SU-DHL-6 (cell line): ENCODE data around the gene AGFG2.

Source experiments
- H2AFZ ChIP-seq: fragments of 200-600 bp; sonication (generic); 2 replicates; pipeline ENCODE4 v1.6.1; 2014; ENCODE audit warnings: low read depth, mild to moderate bottlenecking, moderate library complexity, mixed read lengths, antibody characterized with exemption, low read length; ENCODE audit not compliant: severe bottlenecking
- H3F3A ChIP-seq: fragments of 200-600 bp; shearing (Covaris generic); 2 replicates; pipeline ENCODE4 v1.6.0; 2016; ENCODE audit warnings: antibody characterized with exemption, mild to moderate bottlenecking; ENCODE audit not compliant: insufficient read depth
- H3K27ac ChIP-seq: fragments of 200-600 bp; sonication (generic); 2 replicates; pipeline ENCODE4 v1.5.1; 2016; ENCODE audit warnings: low read depth, mild to moderate bottlenecking, low read length, moderate library complexity, mixed read lengths
- H3K27me3 ChIP-seq: fragments of 200-600 bp; sonication (generic), shearing (Covaris generic); 2 replicates; pipeline ENCODE4 v1.6.0; 2014; ENCODE audit warnings: mild to moderate bottlenecking, low read length
- H3K36me3 ChIP-seq: fragments of 200-600 bp; sonication (generic); 2 replicates; pipeline ENCODE4 v1.6.1; 2014; ENCODE audit warnings: mild to moderate bottlenecking, low read length, mixed read lengths
- H3K4me2 ChIP-seq: fragments of 300-600, 200-600 bp; shearing (Covaris generic), sonication (generic); 2 replicates; pipeline ENCODE4 v1.6.0; 2014; ENCODE audit warnings: low read length, low read depth, mild to moderate bottlenecking; ENCODE audit not compliant: poor library complexity, severe bottlenecking
- H3K4me3 ChIP-seq: fragments of 200-600 bp; sonication (generic); 2 replicates; pipeline ENCODE4 v1.5.1; 2014; ENCODE audit warnings: antibody characterized with exemption, low read length, mild to moderate bottlenecking, mixed read lengths; ENCODE audit not compliant: insufficient read depth, poor library complexity, severe bottlenecking
- H3K79me2 ChIP-seq: fragments of 200-600 bp; sonication (generic); 2 replicates; pipeline ENCODE4 v1.6.1; 2014; ENCODE audit warnings: mild to moderate bottlenecking, low read length, moderate library complexity; ENCODE audit not compliant: insufficient read depth
- H3K9ac ChIP-seq: fragments of 200-600 bp; sonication (generic); 2 replicates; pipeline ENCODE4 v1.7.0; 2014; ENCODE audit warnings: mild to moderate bottlenecking, low read length
- H3K9me2 ChIP-seq: fragments of 200-600 bp; sonication (generic); replicated peaks from 2 replicates; pipeline ENCODE4 v1.6.1; 2014; ENCODE audit warnings: low read length; ENCODE audit not compliant: insufficient read depth
- H3K9me3 ChIP-seq: fragments of 200-600 bp; sonication (generic); 2 replicates; pipeline ENCODE4 v1.6.1; 2014; ENCODE audit warnings: low read length, mixed read lengths; ENCODE audit not compliant: insufficient read depth
- H4K20me1 ChIP-seq: fragments of 200-600 bp; sonication (generic); 2 replicates; pipeline ENCODE4 v1.6.1; 2014; ENCODE audit warnings: low read depth, mild to moderate bottlenecking, antibody characterized with exemption, low read length, moderate library complexity, mixed read lengths
- EZH2phosphoT487 ChIP-seq: fragments of 200-600 bp; sonication (generic), shearing (Covaris generic); conservative IDR thresholded peaks from 2 replicates; pipeline ENCODE4 v1.6.1; 2018; ENCODE audit warnings: mild to moderate bottlenecking, antibody characterized with exemption, low read length, moderate library complexity, mixed read lengths
- TF ChIP-seq, protein P1 (sequence below): fragments of 200-600 bp; sonication (generic); IDR thresholded peaks from one replicate; pipeline ENCODE4 v1.5.1; 2017; ENCODE audit warnings: antibody characterized with exemption, mild to moderate bottlenecking, low read length, moderate library complexity; ENCODE audit not compliant: insufficient read depth, poor library complexity, severe bottlenecking

AGFG2 gene

DNA sequence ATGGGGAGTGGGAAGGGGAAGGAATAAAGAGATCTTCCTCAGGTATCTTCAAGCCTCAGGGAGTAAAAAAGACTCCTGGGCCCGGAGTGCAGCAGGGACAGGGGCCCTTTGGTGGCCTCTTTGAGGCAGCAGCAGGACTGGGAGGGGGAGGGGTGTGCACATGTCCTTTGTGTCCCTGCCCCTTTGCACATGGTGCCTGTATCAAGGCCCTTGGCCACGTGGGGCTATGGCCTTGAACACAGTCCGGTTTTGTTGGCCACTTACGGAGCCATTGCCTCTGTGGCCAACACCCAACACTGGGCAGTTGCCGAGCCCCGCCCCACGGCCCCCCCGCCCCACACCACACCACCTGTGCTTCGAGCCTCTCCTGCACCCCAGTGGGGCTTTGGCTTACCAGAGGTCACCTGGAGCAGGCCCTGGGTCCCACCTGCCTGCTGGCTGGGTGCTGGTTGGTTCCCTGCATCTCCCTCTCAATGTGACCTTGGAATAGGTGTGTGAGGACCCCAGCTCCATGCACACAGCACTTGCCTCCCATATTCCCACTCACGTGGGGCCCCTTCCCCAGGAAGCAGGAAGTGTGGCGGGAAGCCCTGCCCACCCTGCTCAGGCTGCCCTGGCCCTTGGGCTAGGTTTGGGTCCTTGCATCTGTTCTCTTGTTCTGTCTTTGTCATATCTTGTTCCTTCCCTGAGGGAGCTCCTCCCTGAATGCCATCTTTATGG lies 29.3 kb downstream of the AGFG2 start:
- H3K4me2 ChIP-seq = no peak overlapping the region

DNA sequence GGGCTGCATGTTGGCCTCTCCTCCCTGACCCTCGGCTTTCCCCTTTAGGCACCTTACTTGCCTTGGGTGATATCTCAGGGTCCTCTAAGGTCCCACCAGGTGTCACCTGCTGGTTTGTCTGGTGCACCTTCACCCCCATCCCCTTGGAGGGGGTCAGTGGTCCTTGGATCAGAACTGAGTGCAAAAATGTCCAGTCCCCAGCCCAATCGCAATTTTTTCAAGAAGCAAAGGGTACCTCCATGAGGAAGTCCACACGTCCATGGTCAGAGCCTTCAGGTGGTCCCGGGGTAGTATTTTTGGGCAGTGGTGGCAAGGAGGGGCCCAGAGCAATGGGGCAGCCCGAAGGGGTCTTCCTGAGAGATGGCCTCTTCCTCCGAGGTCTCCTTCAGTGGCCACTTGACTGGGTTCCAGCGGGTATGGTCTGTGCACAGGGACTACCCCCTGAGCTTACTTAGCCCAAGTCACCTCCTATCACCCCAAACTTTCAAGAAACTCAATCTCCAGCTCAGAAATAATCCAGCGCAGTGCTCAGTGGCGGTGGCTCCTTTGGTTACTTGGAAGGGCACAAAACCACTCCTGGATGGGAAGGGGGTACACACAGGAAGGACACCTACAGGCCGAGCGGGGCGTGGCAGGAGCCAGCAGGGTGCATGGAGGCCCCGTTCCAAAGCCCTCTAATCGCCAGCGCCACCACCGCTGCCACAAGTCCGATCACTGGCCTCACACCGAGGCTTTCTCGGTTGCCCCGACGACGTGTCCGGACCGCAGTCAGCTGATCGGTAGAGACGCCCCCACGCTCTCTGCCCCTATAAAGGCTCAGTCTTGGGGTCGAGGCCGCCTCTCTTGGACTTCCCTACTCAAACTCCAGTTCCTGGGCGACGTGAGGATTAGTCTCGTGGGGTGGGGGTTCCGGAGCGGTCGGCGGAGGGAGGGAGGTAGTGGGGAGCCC lies 30.2 kb downstream of the AGFG2 start:
- TF ChIP-seq, protein P1, sequence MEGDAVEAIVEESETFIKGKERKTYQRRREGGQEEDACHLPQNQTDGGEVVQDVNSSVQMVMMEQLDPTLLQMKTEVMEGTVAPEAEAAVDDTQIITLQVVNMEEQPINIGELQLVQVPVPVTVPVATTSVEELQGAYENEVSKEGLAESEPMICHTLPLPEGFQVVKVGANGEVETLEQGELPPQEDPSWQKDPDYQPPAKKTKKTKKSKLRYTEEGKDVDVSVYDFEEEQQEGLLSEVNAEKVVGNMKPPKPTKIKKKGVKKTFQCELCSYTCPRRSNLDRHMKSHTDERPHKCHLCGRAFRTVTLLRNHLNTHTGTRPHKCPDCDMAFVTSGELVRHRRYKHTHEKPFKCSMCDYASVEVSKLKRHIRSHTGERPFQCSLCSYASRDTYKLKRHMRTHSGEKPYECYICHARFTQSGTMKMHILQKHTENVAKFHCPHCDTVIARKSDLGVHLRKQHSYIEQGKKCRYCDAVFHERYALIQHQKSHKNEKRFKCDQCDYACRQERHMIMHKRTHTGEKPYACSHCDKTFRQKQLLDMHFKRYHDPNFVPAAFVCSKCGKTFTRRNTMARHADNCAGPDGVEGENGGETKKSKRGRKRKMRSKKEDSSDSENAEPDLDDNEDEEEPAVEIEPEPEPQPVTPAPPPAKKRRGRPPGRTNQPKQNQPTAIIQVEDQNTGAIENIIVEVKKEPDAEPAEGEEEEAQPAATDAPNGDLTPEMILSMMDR = peak; percentile 49
- TF ChIP-seq EZH2phosphoT487 = no peak
- Histone ChIP-seq H3K9me2 (no peaks in the 10 kb centered on the region), H3K4me2 (no peak overlapping the region), H3K36me3 (no peaks in the 10 kb centered on the region), H3K9ac (no peak overlapping the region), H3K4me3 (no peak overlapping the region), H4K20me1 (no peaks in the 10 kb centered on the region), H2AFZ (no peak overlapping the region), H3K27me3 (no peaks in the 10 kb centered on the region), H3K79me2 (no peaks in the 10 kb centered on the region), H3K9me3 (no peaks in the 10 kb centered on the region), H3F3A (no peaks in the 10 kb centered on the region), H3K27ac (no peak overlapping the region)

More for the DNA sequence above, 29.3 kb downstream of the AGFG2 start:
- H3K79me2 ChIP-seq = no peaks in the 10 kb centered on the region
- H3K9ac ChIP-seq = no peak overlapping the region
- no peaks in the 10 kb centered on the region for H3K36me3 ChIP-seq
- H4K20me1 ChIP-seq = no peaks in the 10 kb centered on the region
- TF ChIP-seq, protein P1 = no peak
- no peak for TF ChIP-seq EZH2phosphoT487
- no peaks in the 10 kb centered on the region for H3K27me3 ChIP-seq
- no peaks in the 10 kb centered on the region for H3K9me2 ChIP-seq
- no peak overlapping the region for H3K27ac ChIP-seq
- H3F3A ChIP-seq = no peaks in the 10 kb centered on the region
- no peak overlapping the region for H2AFZ ChIP-seq
- no peak overlapping the region for H3K4me3 ChIP-seq
- no peaks in the 10 kb centered on the region for H3K9me3 ChIP-seq

DNA sequence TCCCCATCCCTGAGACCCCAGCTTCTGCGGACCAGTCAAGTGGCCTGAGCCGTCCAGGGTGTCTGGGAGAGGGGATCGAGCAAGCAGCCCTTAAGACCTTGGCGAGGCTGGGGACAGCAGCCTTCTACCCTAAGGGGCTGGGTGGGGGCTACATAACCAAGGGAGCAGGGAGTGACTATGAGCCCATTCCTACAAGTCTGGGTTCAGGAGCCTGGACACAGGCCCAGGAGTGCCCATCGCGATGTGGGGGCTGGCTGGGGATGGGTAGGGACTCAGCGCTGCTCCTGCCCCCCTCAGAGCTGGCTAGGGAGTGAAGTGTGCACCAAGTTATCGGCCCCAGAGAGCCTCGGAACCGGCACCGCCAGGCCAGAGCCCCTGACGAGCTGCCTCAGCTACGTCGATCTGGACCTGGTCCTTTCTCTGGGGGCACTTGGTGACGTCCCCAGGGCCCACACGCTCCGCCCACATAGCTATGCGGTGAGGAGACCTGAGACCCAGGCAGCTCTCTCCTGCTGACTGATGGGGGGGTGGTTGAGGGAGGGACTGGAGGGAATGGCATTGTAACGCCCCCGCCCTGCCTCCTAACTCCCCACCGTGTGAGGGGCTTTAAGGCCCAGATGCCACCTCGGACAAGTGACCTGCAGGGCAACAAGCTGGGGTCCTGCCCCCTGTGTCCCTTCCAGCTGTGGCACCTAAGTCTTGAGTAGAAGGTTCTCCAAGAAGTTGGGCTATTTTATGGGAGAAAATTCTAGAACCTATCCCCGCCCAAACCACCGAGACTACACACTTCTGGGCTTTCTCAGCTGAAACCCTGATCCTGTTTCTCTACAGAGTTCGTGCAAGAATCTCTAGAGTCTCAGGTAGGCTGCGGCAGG lies 32.2 kb downstream of the AGFG2 start:
- Histone ChIP-seq H3F3A (no peaks in the 10 kb centered on the region), H3K9ac (no peak overlapping the region), H3K79me2 (no peaks in the 10 kb centered on the region), H3K9me2 (no peaks in the 10 kb centered on the region), H3K27ac (no peak overlapping the region), H3K9me3 (no peaks in the 10 kb centered on the region), H2AFZ (no peak overlapping the region), H3K27me3 (no peaks in the 10 kb centered on the region), H4K20me1 (no peaks in the 10 kb centered on the region), H3K4me3 (no peak overlapping the region), H3K36me3 (no peaks in the 10 kb centered on the region), H3K4me2 (no peak overlapping the region)
- TF ChIP-seq EZH2phosphoT487 = no peak
- TF ChIP-seq, protein P1 = no peak
